Stimulated activated CD8-positive, alpha-beta memory T cell treated with anti-CD3 and anti-CD28 coated beads, Interleukin-15, amount 100 ng/mL, for 24 hours (primary cell): Measurements from ENCODE around the gene CDH4.

Experiments used
- DNase-seq: peaks from one replicate; pipeline ENCODE4 v3.0.0-alpha.2; 2020; ENCODE audit warnings: low read depth

CDH4 gene

GRCh38 chr20:61580958-61581824 lies 329.1 kb downstream of the CDH4 start:
- DNase-seq = no peak

- no peak for DNase-seq
Measured at GRCh38 chr20:61581825-61582188, 329.7 kb downstream of the CDH4 start.

DNA sequence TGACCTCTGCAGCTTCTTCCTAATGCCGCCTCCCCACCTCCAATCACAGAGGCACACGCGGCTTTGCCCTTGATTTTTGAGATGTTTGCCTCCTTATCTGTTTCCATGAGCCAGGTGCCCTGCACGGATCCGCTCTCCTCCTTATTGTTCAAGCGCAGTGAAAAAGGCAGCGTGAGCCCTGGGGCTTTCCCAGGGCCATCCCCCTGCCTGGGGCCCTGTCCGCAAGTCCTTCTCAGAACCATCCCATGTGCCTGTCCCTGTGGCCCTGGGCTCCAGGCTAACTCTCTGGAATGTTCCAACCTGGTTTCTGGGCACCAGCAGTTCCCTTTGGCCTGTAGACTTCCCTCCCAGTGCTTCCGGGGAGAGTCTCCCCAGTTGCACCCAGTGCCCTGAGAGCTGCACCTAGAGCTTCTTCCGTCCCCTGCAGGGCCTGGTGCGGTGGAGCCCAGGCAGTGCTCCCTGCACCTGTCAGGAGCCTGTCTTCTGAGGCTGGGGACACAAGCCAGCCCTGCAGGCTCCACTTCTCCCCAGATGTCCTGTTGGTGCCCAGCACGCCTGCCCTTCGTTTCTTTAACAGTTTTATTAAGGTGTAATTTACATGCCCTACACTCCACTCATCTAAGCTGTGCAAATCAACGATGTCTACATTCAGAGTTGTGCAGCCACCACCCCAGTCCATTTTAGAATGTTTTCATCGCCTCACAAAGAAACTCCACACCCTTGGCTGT lies 330.3 kb downstream of the CDH4 start:
- DNase-seq = no peak

DNA sequence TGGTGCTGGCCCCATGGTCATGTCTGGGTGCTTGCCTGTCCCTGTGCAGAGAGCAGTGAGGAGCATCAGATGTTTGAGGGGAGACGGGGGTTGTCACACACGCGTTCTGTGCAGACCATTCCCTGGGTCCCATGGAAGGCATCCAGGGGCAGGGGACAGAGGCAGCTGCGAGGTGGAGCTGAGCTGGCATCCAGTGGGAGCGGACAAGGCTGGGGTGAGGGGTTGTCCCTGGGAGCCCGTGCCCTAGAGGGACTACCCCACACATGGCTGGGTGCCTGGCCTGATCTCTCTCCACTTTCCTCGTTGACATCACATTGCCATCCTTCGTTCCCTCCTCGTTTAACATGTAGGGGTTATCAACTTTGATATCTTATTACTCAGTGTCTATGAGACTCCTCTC lies 331.3 kb downstream of the CDH4 start:
- DNase-seq = no peak

DNA sequence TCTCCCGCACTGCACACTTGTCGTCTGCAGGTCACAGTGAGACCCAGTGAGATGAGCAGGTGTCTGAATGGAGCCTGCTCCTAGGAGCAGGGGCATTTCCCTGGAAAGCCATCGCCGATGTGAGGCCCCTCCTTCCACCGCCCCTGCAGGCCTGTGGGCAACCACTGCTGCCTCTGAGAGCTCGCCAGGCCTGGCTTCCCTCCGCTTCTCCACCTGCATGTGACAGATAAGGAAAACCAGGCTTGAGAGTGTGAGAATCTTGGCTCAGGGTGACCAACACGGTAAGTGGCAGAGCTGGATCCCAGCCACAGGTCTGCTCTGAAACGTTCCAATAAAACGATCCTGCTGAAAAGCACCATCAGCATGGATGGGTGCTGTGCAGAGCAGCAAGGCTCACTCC lies 332.8 kb downstream of the CDH4 start:
- DNase-seq = no peak

GRCh38 chr20:61585764-61586163 lies 333.7 kb downstream of the CDH4 start:
- DNase-seq = no peak

GRCh38 chr20:61587036-61587435 lies 335.0 kb downstream of the CDH4 start:
- DNase-seq = no peak

- no peak for DNase-seq
Measured at GRCh38 chr20:61587681-61588289, 335.7 kb downstream of the CDH4 start.

GRCh38 chr20:61588411-61589385 lies 336.6 kb downstream of the CDH4 start:
- DNase-seq = no peak

GRCh38 chr20:61590236-61590635 lies 338.2 kb downstream of the CDH4 start:
- no peak for DNase-seq

- DNase-seq = no peak
Measured at GRCh38 chr20:61593516-61593915, 341.5 kb downstream of the CDH4 start.

DNA sequence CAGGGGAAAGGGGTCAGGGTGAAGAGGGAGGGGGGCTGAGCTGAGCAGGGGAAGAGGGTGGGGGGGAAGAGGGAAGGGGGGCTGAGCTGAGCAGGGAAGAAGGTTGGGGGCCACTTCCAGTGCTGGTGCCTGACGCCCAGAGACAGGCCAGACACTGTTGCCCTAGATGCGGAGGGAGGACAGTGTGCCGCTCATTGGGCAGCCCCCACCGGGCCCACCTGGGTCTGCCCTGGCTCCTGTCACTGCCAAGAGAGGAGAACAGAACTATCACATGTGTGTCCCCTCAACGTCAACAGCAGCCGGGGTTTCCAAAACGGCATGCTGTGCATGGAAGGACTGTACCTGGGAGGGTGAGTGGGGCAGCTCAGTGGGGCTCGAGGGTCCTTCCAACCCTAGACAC lies 342.1 kb downstream of the CDH4 start:
- no peak for DNase-seq

- no peak for DNase-seq
Measured at GRCh38 chr20:61595216-61595615, 343.2 kb downstream of the CDH4 start.

DNA sequence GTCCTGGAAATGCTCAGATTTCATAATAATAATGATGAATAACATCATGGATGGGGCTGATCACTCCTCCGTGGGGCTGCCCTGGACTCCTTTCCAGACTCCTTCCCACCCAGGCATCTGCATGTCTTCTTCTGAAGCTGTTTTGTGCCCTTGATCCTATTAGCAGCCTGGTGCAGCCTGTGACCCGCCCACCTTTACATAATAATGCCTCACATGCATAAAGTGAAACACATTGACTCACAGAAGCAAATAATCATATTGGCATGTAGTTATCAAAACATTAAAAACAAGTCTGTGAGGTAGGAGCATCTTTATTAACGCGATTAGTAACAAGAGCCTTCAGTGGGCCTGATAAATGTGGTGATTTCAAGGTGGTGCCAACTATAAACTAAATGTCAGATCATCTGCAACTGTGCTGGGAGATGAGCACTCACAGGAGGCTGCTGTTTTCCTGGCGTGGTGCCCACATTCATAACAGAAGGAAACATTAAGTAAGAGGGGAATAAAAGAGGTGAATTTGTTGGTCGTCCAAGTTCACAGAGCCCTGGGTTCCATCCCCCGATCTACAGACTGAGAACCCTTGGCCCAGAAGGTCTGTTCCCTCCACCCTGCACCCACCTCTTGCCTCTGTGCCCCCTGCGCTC lies 344.7 kb downstream of the CDH4 start:
- no peak for DNase-seq

GRCh38 chr20:61597996-61598395 lies 345.9 kb downstream of the CDH4 start:
- no peak for DNase-seq

DNA sequence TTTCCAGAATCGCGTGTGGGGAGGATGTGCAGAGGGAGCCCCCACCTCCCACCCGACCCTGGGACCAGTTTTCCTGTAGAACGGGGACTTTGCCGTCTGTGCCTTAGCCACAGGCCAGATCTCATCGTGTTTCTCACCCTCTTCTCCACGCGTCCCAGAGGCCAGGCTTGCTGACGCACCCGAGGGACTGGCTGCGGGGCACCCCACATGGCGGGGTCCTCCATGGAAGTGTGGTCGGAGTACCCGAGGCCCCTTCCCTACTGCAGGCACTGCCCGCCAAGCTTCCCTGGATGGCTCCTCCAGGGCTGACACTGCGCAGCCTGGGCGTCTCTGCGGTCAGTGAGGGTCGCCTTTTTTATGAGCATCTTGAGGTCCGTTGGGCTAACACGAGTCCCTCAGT lies 346.5 kb downstream of the CDH4 start:
- no peak for DNase-seq

- DNase-seq = no peak
Measured at GRCh38 chr20:61599061-61599531, 347.0 kb downstream of the CDH4 start.

GRCh38 chr20:61599541-61599992 lies 347.5 kb downstream of the CDH4 start:
- no peak for DNase-seq

- no peak for DNase-seq
Measured at GRCh38 chr20:61600016-61600415, 348.0 kb downstream of the CDH4 start.

DNA sequence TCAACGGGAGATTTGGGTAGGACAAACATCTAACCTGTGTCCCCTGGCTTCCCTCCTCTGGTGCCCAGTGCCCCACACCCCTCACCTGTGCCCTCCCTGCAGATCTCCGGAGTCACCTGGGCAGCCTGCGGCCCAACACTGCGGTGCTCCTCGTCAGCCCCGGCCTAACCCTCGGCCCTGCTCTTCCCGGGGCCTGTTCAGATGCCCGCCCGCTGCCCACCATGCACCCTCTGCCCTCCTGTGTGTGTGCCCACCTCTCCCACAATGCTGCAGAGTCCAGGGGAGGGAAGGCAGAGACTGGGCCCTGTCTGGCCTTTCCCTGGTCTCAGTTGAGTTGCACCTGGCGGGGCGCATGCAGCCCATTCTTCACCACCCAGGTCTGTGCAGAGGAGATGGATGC lies 349.3 kb downstream of the CDH4 start:
- DNase-seq = no peak

- no peak for DNase-seq
Measured at GRCh38 chr20:61601853-61602252, 349.8 kb downstream of the CDH4 start.
